ENCODE data around the gene FAAH.

FAAH gene

DNA sequence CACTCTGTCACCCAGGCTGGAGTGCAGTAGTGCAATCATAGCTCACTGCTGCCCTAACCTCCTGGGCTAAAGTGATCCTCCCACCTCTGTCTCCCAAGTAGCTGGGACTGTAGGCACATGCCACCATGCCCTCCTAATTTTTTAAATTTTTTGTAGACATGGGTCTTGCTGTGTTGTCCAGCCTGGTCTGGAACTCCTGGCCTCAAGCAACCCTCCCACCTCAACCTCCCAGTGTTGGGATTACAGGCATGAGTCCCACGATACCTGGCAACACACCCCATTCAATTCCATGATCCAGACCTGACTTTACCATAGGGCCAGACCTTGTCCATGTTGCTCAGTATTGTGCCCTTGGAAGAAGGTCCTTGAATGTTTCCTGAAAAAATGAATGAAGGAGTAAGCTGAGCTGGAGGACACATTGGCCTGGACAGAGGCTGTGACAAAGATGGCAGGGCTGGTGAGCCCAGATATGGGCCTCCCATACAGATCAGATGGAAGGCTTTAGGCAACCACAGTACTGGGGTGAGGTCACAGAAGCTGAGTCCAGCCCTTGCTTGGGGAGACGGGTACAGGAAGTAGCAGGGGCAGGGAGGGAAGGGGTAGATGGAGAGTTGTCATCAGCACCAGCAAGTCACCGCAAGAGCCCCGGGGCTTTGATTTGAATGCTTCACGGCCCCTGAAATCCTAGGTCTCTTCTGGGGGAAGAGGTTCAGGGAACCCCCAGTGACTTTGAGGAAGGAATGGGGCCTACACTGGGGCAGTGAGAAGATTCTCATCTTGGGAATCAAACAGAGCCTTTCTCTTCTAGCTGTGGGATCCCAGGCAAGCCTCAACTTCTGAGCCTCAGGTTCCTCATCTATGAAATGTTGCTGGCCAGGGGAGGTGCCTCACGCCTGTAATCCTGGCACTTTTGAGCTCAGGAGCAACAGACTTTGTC, 55.4 kb downstream of the FAAH start:
- DNase-seq (ENCODE audit: low read depth), result no peak

DNA sequence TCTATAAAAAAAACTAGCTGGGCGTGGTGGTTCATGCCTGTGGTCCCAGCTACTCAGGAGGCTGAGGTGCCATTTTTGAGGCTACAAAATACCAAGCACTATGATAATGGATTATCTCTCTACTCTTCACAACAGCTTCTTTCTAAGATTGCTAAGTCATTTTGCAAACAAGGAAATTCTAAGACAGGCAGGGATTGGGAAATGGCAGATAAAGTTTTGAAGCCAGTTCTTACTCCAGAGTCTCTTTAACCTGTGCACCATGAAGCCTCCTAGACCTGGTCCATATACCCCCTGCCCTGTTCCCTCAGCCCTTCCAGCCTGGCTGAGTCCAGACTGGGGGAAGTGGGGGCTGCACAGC, 56.0 kb downstream of the FAAH start:
- no peak for DNase-seq (ENCODE audit: low read depth)

DNA sequence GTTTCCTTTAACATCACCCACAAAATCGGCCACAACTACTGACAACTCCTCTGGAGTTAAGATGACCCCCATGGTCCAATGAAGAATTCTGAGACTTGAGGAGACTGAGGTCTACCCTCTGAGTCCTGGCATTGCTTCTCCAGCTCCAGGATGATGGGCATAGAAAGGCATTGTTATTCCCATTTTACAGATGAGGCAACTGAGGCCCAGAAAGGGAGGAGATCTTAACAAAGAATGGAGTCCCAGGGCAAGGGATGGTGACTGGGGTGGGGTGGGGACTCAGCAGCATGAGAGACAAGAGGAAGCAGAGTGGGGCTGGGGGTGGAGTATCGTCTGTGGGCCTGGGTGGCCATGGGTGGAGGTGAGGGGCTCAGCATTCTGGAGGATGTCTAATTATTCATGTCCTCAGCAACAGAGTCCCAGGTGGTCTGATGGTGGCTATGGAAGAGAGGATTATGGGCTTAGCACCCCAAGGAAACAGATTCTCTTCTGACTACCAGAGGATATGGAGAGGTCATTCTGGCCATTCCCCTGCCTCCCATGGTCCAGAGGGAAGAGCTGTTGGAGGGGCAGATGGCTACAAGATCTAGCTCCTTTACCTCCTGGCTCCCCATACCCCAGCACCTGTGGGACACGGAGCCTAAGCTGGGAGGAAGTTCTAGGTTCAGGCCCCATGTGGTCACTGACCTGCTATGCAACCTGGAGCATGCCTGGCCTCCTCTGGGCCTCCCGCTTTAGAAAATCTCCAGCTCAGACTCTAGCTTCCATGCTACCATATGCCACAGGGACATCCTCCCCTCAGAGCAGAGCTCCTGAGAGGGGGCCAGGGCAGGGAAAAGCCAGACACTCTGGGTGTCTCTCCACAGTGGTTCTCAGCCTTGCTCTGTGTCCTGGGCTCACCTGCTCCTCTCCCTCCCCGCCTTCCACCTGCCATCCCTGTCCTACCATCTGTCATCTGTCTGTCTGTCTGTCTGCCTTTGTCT, 58.1 kb downstream of the FAAH start:
- no peak for DNase-seq (ENCODE audit: low read depth)

DNA sequence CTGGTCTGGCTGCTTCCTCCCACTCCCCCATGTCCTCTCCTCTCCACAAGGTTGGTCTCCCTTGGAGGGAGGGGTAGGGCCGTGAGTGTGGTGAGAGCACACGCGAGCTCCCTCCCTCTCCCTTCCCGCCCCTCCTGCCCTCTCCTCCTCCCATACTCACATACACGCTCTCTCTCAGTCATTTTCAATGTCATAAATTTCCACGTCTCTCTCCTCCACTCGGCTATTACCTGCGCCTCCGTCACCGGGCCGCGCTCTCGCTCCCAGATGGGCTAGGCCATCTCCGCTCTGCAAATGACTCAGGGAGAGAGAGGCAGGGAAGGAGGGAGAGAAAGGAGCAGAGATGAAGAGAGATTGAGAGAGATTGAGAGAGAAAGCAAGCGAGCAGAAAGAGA, 58.8 kb downstream of the FAAH start:
- no peak for DNase-seq (ENCODE audit: low read depth)

DNA sequence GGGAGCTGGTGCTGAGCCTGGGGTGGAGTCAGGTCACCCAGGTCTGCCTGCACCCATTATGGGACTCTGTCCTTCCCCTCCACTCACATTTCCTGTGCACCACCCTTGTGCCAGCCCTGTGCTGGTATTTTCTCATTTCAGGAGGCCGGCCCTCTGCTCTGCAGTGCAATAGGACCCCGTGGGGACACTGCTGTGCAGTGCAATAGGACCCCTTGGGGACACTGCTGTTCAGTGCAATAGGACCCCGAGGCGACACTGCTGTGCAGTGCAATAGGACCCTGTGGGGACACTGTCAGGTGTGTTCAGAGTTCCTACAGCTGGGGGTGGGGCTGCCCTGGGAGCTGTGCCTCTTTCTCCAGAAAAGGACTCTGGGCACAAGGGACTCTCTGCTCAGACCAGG, 59.3 kb downstream of the FAAH start:
- DNase-seq (ENCODE audit: low read depth), result no peak

DNA sequence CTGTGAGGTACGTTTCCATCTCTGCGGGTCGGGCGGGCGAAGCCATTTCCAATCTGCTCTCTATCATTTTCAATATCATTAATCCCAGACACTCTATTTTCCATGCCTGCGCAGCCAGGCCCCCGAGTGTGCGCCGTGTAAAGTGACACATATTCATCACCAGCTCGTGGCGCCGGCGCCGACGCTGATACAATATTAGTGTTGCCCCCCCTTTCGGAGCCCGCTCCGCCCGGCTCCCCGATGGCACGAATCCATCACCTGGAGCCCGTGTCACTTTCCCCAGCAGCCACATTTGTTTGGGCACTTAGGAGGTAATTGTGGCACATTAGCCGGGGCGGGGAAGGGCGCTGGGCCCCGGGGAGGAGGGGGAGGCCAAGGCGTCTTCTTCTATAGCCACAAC, 61.8 kb downstream of the FAAH start:
- DNase-seq (ENCODE audit: low read depth), result no peak

DNA sequence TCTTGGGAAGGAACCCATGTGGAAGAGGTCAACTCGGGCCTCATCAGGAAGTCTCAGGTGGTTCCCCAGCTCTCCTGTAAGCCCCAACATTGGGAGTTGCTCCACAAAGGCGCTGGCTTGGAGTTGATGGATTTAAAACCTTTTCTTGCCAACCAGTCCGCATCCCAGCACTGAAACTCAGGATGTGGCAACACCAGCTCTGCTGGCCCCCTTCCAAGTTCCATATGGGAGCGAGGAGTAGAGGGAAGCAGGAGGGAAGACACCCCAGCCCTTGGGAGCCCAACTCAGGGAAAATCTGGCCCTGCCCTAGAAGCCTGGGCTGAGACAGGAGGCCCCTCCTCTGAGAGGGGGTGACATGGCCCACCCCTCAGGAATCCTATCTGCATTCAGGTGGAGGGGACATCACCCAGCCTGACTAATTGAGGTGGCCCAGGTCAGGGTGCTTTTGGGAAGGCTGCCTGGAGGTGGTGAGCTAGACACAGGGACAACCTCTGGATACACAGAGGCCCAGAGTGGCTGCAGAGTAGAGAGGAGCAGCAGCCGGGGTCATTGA, 62.4 kb downstream of the FAAH start:
- DNase-seq (ENCODE audit: low read depth), result peak; percentile 13

DNA sequence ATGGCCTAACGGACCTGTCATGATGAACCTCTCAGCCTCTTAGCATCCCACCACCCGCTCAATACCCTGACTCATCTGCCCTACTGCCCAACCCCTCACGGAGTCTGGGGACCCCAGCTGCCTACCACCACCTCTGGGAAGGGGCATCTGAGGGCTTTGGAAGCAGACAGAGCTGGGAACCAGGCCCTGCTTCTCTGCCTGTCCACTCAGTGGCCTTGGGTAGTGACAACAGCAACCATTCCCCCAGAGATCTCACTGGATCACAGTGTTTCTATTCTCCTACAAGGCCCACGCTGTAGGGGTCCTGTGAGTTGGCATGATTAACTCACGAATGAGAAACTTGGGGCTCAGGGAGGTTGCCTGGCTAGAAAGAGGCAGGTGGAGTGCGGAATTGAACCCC, 63.1 kb downstream of the FAAH start:
- DNase-seq (ENCODE audit: low read depth), result no peak

DNA sequence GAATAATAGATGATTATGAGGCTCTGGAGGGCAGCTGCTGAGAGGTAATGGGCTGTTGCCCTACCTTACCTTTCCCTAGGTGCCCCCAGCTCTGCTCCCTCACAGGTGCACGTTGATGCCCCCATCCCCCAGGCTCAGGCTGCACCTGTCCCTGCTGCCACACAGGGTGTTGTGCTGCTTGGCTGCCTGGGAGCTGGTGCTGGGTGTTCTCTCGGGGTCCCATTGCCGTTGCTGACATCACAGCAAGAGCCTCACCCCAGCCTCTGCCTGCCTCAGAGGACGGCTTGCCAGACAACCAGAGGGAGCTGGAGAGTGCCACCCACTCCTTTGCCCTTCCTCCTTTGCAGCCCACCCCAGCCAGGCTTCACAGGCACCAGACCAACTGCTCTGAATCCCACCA, 64.1 kb downstream of the FAAH start:
- DNase-seq (ENCODE audit: low read depth), result no peak

DNA sequence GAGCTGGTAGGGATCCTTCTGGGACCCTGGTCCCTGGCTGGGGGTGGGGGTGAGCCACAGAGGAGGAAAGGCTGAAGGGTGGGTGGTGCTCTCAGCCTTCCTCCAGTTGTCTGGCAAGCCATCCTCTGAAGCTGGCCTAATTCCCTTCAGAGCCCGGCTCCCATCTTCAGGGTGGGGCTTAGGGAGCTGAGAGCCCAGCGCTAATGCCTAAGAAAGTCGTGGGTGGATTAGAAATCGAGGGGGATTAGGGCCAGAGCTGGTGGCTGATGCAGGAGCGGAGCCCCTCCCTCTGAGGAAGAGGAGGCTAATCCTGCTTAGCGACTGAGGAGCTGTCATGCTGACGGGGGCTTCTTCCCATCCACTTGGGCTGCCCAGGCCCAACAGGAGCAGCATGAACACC, 64.7 kb downstream of the FAAH start:
- no peak for DNase-seq (ENCODE audit: low read depth)

DNA sequence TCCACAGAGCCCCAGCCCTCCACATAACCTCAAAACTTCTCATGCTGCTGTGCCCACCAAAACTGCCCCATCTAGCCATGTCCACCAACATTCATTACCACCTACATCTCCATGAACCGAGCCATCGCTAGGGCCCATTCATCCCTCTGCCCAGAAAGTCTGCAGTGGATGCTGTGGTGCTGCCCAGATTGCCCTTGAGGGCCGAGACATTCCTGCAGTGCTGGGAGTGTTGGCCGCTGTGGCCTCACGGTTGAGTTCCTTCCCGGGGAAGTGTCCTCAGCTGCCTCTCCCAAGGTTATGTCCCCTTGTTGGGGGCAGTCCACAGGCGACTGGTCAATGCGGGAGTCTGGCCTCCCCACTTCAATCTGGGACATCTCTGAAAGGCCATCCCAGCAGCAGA, 65.2 kb downstream of the FAAH start:
- no peak for DNase-seq (ENCODE audit: low read depth)

DNA sequence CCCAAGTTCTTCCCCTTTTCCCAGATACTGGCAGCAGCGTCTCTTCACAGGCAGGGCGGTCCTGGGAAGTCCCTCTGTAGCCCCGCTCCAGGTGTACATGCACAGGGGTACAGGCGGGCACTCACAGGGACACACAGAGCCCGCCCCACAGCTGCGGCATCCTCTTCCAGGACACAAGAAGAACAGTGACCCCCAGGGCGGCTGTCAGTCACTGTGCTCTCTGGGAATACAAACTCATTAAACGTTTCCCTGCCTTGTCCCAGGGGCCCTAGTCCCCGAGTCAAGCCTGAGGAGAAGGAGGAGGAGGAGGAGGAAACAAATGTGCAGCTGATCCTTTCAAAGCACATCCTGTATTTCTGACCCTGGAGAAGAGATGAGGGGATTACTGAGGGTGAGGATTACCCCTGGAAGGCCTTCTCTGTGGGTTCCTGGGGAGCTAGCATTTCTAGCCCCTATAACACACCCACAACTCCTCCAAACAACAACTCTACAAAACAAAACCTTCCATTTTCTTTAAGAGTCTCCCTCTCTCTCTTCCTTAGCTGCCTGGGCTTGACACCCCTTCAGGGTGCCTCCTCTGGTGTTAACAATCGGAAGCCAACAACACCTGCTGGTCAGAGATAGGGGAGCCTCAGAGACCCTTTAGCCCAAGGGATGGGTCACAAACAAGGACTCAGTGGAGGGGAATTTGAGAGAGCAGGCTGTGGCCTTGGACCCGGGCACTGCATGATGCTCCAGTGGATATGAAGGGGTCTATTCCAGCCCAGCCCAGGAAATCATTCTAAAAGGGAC, 67.1 kb downstream of the FAAH start:
- DNase-seq (ENCODE audit: low read depth), result no peak

DNA sequence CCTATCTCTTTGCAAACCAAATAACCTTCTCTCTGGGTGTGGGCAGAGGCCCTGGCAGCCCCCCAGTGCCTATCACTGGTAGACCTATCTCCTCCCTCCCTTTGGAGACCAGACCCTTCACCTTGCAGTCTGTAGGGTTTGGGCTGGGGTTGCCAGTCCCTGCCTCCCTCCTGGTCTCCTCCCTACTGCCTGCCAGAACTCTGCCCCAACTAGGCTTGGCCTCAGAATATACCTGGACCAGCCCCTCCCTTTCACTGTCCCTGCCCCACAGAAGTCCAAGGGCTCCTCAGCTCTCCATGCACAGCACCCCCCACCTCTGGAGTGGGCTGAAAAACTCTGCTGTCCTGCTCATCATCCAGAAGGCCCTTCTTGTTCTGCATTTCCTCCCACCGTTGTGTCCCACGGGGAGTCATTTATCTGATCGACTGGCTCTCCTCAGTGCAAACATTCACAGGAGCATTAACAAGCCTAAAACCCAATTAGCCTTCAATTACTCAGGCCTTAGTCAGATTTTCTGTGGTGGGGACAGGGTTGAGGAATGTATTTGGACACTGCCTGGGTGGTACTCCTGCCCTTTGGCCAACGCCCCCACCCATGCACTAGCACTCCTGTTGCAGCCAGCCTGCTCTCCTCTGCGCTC, 67.8 kb downstream of the FAAH start:
- DNase-seq (ENCODE audit: low read depth), result peak; percentile 28

Data from EH (cell line).